K562 (cell line): ENCODE results near the gene REX1BD. TPM values are rescaled to one million over a fixed set of nuclear protein-coding genes. Genes with fewer than 3 reads are reported as not detected.

Experiments
- CREB5 ChIP-seq: fragments of 250-450 bp; sonication (Bioruptor Pico); IDR thresholded peaks from 2 replicates; pipeline ENCODE4 v1.5.0; 2020; ENCODE audit warnings: mild to moderate bottlenecking
- MITF ChIP-seq: IDR thresholded peaks from 2 replicates; pipeline ENCODE4 v1.6.1; 2014; ENCODE audit warnings: antibody characterized with exemption
- MLLT1 ChIP-seq, 2 experiments: fragments of 450-650 bp; IDR thresholded peaks; 2 replicates each; pipeline ENCODE4 v1.6.1; 2016
- RFX5 ChIP-seq: IDR thresholded peaks from 2 replicates; pipeline ENCODE4 v1.6.1; 2011; ENCODE audit warnings: low read depth, mild to moderate bottlenecking, improper control_type of control experiment, low read length
- SRSF1 ChIP-seq: fragments of 200-400 bp; formaldehyde crosslinking; IDR thresholded peaks from 2 replicates; pipeline ENCODE4 v1.6.1; 2017; ENCODE audit warnings: mild to moderate bottlenecking, low read depth, low read length, moderate library complexity
- STAG1 ChIP-seq: sonication (generic); formaldehyde crosslinking; IDR thresholded peaks from 2 replicates; pipeline ENCODE4 v1.5.0; 2020; ENCODE audit warnings: missing genetic modification reagents, borderline replicate concordance
- UBTF ChIP-seq, 2 experiments: IDR thresholded peaks; 2 replicates each; pipeline ENCODE4 v1.6.1; 2012; ENCODE audit warnings: improper control_type of control experiment in 2 of 2, low read depth in 2 of 2, low read length in 2 of 2, borderline replicate concordance in 1 of 2
- ZFP30 ChIP-seq: fragments of 250-450 bp; sonication (Bioruptor Pico); IDR thresholded peaks from 2 replicates; pipeline ENCODE4 v1.8.0; 2022; ENCODE audit warnings: moderate library complexity, mild to moderate bottlenecking, inconsistent platforms, borderline replicate concordance
- ZKSCAN1 ChIP-seq: fragments of 150-350 bp; IDR thresholded peaks from 2 replicates; pipeline ENCODE4 v1.6.1; 2016; ENCODE audit warnings: low read depth, low read length
- ZNF347 ChIP-seq: fragments of 450-650 bp; formaldehyde crosslinking; IDR thresholded peaks from 2 replicates; pipeline ENCODE4 v1.4.0; 2020; ENCODE audit warnings: low read depth, mild to moderate bottlenecking, moderate library complexity
- polyA plus RNA-seq, 8 experiments: library from polyadenylated mRNA; depleted of rRNA in 4 of 8; stranded (reverse) in 5 of 8; unstranded in 3 of 8; fragments of >200 nt; fragmentation: Nextera tagmentation in 2 of 8; fragmentation: Illumina TruSeq in 1 of 8; extraction: Ambion mirVana in 2 of 8; extraction: Trizol in 1 of 8; gene quantifications; 2 replicates each; pipeline versions ENCODE4 v1.2.1 to v1.2.3, GENCODE V29; 2011 to 2014; ENCODE audit warnings: inconsistent platforms in 1 of 8, missing spikeins in 1 of 8
- total RNA-seq, 7 experiments: library from RNA; depleted of rRNA in 6 of 7; stranded (reverse); fragments of >200 nt in 6 of 7; fragmentation: Illumina TruSeq in 2 of 7; extraction: Trizol in 2 of 7; gene quantifications; 2 replicates each; pipeline versions ENCODE4 v1.2.1 to v1.2.3, GENCODE V29; 2011 to 2021; ENCODE audit warnings: low replicate concordance in 1 of 7
- TF ChIP-seq, protein P1 (sequence below), 3 experiments: fragments of 200-800 bp in 1 of 3; sonication (Bioruptor generic) in 1 of 3; sonication (generic) in 1 of 3; formaldehyde crosslinking in 1 of 3; IDR thresholded peaks; 2 replicates each; pipeline versions ENCODE4 v1.6.1 to v1.8.0; 2016 to 2022; ENCODE audit warnings: mild to moderate bottlenecking in 2 of 3, missing compliant biosample characterization in 2 of 3, missing genetic modification characterization in 2 of 3, missing genetic modification reagents in 1 of 3
- TF ChIP-seq, protein P2 (sequence below): fragments of 450-650 bp; formaldehyde crosslinking; IDR thresholded peaks from 2 replicates; pipeline ENCODE4 v1.4.0; 2020; ENCODE audit warnings: mild to moderate bottlenecking, mixed read lengths
- TF ChIP-seq, protein P3 (sequence below): fragments of 200-800 bp; sonication (Bioruptor generic); IDR thresholded peaks from 2 replicates; pipeline ENCODE4 v1.6.1; 2017; ENCODE audit warnings: missing genetic modification characterization, missing compliant biosample characterization

Gene REX1BD
- total and polyA plus RNA-seq, 9 of the 15 experiments (the other 6 are each of a cell fraction or from before 2014, with no cell fraction given), result 1.9 to 136 (median 13.8) TPM

GRCh38 chr19:18589380-18590272, 1.0 kb downstream of the REX1BD start (continued):
- TF ChIP-seq, protein P1, sequence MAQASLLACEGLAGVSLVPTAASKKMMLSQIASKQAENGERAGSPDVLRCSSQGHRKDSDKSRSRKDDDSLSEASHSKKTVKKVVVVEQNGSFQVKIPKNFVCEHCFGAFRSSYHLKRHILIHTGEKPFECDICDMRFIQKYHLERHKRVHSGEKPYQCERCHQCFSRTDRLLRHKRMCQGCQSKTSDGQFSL (CRISPR knock-in tag; IDR thresholded peaks at IDR 0.05), result 0 out of 2 replicates have a peak, but pooled peaks have one; percentile 16
- TF ChIP-seq, protein P1 (tag; IDR thresholded peaks at IDR 0.05), result no peak
- TF ChIP-seq STAG1 (CRISPR knock-in tag), result peak; percentile 13; the same call in 1 of the 2 replicates
- no peak for TF ChIP-seq ZNF347 (CRISPR knock-in tag)
- TF ChIP-seq, protein P2, sequence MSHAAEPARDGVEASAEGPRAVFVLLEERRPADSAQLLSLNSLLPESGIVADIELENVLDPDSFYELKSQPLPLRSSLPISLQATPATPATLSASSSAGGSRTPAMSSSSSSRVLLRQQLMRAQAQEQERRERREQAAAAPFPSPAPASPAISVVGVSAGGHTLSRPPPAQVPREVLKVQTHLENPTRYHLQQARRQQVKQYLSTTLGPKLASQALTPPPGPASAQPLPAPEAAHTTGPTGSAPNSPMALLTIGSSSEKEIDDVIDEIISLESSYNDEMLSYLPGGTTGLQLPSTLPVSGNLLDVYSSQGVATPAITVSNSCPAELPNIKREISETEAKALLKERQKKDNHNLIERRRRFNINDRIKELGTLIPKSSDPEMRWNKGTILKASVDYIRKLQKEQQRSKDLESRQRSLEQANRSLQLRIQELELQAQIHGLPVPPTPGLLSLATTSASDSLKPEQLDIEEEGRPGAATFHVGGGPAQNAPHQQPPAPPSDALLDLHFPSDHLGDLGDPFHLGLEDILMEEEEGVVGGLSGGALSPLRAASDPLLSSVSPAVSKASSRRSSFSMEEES (CRISPR knock-in tag), result no peak
- no peak for TF ChIP-seq ZFP30 (CRISPR knock-in tag)
- TF ChIP-seq UBTF (IDR thresholded peaks at IDR 0.05; ENCODE audit: borderline replicate concordance in 1 of 2, low read depth in 2 of 2, low read length in 2 of 2), result peak; percentile 90 to 95; a peak in 3 of 4 replicates
- no peak for TF ChIP-seq RFX5
- TF ChIP-seq CREB5 (CRISPR knock-in tag), result no peak
- TF ChIP-seq MLLT1 (IDR thresholded peaks at IDR 0.05), result peak in 1 of 2 experiments; percentile 92; a peak in 1 of 4 replicates
- no peak for TF ChIP-seq SRSF1
- no peak for TF ChIP-seq ZKSCAN1
- TF ChIP-seq MITF, result no peak
- TF ChIP-seq, protein P3, sequence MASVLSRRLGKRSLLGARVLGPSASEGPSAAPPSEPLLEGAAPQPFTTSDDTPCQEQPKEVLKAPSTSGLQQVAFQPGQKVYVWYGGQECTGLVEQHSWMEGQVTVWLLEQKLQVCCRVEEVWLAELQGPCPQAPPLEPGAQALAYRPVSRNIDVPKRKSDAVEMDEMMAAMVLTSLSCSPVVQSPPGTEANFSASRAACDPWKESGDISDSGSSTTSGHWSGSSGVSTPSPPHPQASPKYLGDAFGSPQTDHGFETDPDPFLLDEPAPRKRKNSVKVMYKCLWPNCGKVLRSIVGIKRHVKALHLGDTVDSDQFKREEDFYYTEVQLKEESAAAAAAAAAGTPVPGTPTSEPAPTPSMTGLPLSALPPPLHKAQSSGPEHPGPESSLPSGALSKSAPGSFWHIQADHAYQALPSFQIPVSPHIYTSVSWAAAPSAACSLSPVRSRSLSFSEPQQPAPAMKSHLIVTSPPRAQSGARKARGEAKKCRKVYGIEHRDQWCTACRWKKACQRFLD (CRISPR knock-in tag), result peak; percentile 45; the same call in 1 of the 2 replicates
